Heart right ventricle (tissue), 16 donors: ENCODE measurements around the gene DUOX2. TPM values are rescaled to one million over a fixed set of nuclear protein-coding genes. Genes with fewer than 3 reads are reported as not detected.
"Not testable (repeated sequence)": the region's sequence is repeated elsewhere in the genome, so short reads cannot be mapped to it uniquely, and the experiment has no call there.

Source experiments
- ATAC-seq, 8 donors: fragments of 200-7000 bp; cut with Tn5 transposase; one replicate each; pipeline ENCODE4 v1.9.1; 2020; ENCODE audit warnings: mild to moderate bottlenecking in 8 of 8, moderate library complexity in 8 of 8, moderate number of reproducible peaks in 1 of 8
- DNase-seq, 2 donors: peaks; one replicate each; pipeline ENCODE4 v3.0.0-alpha.2; 2020
- H3K27ac ChIP-seq, 10 donors: fragments of 200-600 bp; sonication (generic) in 2 of 10; one replicate each; pipeline versions ENCODE4 v1.5.0 to v1.8.0; 2020 to 2022; ENCODE audit warnings: mild to moderate bottlenecking in 3 of 10
- H3K27me3 ChIP-seq, 7 donors: fragments of 200-600 bp; one replicate each; pipeline ENCODE4 v1.8.0; 2021 to 2022; ENCODE audit warnings: mild to moderate bottlenecking in 2 of 7
- H3K36me3 ChIP-seq, 9 donors: fragments of 200-600 bp; sonication (generic) in 1 of 9; one replicate each; pipeline versions ENCODE4 v1.5.0 to v1.8.0; 2020 to 2022; ENCODE audit warnings: mild to moderate bottlenecking in 2 of 9
- H3K4me1 ChIP-seq, 9 donors: fragments of 200-600 bp; sonication (generic) in 1 of 9; one replicate each; pipeline versions ENCODE4 v1.5.0 to v1.8.0; 2020 to 2022; ENCODE audit warnings: mild to moderate bottlenecking in 4 of 9
- H3K4me3 ChIP-seq, 10 donors: fragments of 200-600 bp; sonication (generic) in 2 of 10; one replicate each; pipeline versions ENCODE4 v1.5.0 to v1.8.0; 2020 to 2022; ENCODE audit warnings: mild to moderate bottlenecking in 7 of 10, moderate library complexity in 2 of 10
- H3K9me3 ChIP-seq, 11 donors: fragments of 200-600 bp in 10 of 11; sonication (generic) in 2 of 11; one replicate each; pipeline versions ENCODE4 v1.5.0 to v1.8.0; 2013 to 2022; ENCODE audit warnings: mild to moderate bottlenecking in 2 of 11, control low read depth in 1 of 11, moderate library complexity in 1 of 11
- whole genome bisulfite sequencing, 2 donors: extraction: QIAGEN DNeasy Blood & Tissue Kit; methylation state at CpG; one replicate each; pipeline ENCODE4 v1.1.7; 2013; ENCODE audit warnings: inconsistent platforms in 1 of 2; 5-methylcytosine and 5-hydroxymethylcytosine counted together
- intact Hi-C, 10 donors: fragments of 100-400 bp; cut with DNase I; formaldehyde crosslinking; loops; one replicate each; pipeline versions ENCODE4 v1.11.1 to v1.14.2; 2022
- polyA plus RNA-seq, 2 donors: library from polyadenylated mRNA; stranded (reverse); fragments of 200-250 nt; gene quantifications; one replicate each; pipeline ENCODE4 v1.2.3, GENCODE V29; 2013
- total RNA-seq, 10 donors: library from RNA; stranded (reverse); fragmentation: NEBNext Ultra II Directional in 3 of 10; extraction: Animal tissue kit (Norgen Biotek cat#: 25700) in 3 of 10; gene quantifications; one replicate each; pipeline versions ENCODE4 v1.2.1 to v1.2.4, GENCODE V29; 2021 to 2023
- TF ChIP-seq, protein P1 (sequence below), 9 donors: fragments of 200-600 bp; sonication (generic) in 2 of 9; IDR thresholded peaks; one replicate each; pipeline versions ENCODE4 v1.5.0 to v1.8.0; 2021 to 2022; ENCODE audit warnings: antibody characterized with exemption in 9 of 9, mild to moderate bottlenecking in 5 of 9, moderate library complexity in 1 of 9
- donor health status: Arrhythmogenic right ventricular cardiomyopathy.
- donor health status: ischemic (EF 13 %, LVEDD 7.1; RV severe dilation, severe dysfunction).
- donor health status: healthy with polysubstance abuse.
- donor health status: DM: no; HTN: yes; CAD: no.
- donor health status: DM: no; HTN: no; CAD: no.
- donor health status: ischemic (EF 25% LVEDD 6.9; RV normal size, moderate dysfunction).
- donor health status: ischemic (EF 25% LVEDD 5.7; RV mildly dilated, moderate dysfunction).
- donor health status: healthy.
- donor health status: DM: yes; HTN: yes; CAD: no.
- donor health status: Ischemic cardiomyopathy.
- donor health status: ischemic (EF 35%, LVEDD 5.7; RV mildly dilated, moderate dysfunction).
- donor health status: nonischemic (EF 11% LVEDD 7.7; RV severe dilation, severe dysfunction).
- donor health status: DM: yes; HTN: yes; CAD: no.
- donor health status: PGD.
- donor health status: ischemic (EF 29% LVEDD 5.4; RV normal size, mild dysfunction).
- donor health status: nonischemic (EF 23%, LVEDD 6.1; RV moderate dilation, normal function).

Gene DUOX2
- total and polyA plus RNA-seq, 12 donors, result 0.03 to 0.73 (median 0.15) TPM; not detected in 1

DNA sequence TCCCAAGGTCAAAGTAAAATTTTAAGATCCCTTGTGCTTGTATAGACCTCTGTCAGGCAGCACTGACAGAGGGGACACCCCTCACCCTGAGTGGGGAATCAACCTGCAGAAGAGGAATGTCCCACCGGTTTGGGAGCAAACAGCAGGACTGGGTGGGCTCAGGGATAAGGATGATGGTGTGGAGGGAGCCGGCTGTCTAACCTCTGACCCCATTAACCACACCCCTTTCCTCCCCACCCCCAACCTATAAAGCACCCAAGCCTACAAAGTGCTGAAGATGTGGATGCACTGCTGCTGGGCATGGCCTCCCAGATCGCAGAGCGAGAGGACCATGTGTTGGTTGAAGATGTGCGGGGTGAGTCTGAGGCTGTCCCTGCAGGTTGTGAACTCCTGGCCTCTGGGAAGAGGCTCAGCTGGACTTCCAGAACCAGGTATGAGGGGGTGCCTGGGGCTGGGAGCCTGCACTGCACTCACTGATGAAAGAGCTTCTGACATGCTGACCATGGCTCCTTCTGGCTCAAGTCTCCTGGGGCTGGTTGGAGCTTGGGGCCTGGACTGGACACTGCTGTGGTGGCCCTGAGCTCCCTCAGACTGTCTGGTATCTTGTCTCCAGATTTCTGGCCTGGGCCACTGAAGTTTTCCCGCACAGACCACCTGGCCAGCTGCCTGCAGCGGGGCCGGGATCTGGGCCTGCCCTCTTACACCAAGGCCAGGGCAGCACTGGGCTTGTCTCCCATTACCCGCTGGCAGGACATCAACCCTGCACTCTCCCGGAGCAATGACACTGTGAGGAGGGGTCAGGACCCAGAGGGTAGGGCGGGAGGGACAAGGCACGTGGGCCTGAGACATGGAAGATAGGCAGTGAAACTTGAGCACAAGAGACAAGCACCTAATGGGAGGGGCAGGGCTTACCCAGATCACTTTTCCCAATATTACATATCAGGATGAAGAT lies 25.1 kb upstream of the DUOX2 start:
- Histone ChIP-seq H3K9me3 (no peaks in the 10 kb centered on the region), H3K27me3 (peaks cover 0 to 59% (median 28%) of the 10 kb centered on the region in 7 donors), H3K4me1 (peaks cover 0 to 8% (median 6%) of the 10 kb centered on the region in 9 donors), H3K4me3 (no peak overlapping the region), H3K27ac (no peak overlapping the region), H3K36me3 (no peaks in the 10 kb centered on the region)
- TF ChIP-seq, protein P1, sequence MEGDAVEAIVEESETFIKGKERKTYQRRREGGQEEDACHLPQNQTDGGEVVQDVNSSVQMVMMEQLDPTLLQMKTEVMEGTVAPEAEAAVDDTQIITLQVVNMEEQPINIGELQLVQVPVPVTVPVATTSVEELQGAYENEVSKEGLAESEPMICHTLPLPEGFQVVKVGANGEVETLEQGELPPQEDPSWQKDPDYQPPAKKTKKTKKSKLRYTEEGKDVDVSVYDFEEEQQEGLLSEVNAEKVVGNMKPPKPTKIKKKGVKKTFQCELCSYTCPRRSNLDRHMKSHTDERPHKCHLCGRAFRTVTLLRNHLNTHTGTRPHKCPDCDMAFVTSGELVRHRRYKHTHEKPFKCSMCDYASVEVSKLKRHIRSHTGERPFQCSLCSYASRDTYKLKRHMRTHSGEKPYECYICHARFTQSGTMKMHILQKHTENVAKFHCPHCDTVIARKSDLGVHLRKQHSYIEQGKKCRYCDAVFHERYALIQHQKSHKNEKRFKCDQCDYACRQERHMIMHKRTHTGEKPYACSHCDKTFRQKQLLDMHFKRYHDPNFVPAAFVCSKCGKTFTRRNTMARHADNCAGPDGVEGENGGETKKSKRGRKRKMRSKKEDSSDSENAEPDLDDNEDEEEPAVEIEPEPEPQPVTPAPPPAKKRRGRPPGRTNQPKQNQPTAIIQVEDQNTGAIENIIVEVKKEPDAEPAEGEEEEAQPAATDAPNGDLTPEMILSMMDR (IDR thresholded peaks at IDR 0.05), result no peak
- DNase-seq (no peak), ATAC-seq (peak in 4 of 8 donors; percentile 10 to 51 (median 40))
- WGBS, 2 donors, result 67 to 71% methylated on average over 12 of the region's 12 CpGs
- intact Hi-C loops, result no loop called here

DNA sequence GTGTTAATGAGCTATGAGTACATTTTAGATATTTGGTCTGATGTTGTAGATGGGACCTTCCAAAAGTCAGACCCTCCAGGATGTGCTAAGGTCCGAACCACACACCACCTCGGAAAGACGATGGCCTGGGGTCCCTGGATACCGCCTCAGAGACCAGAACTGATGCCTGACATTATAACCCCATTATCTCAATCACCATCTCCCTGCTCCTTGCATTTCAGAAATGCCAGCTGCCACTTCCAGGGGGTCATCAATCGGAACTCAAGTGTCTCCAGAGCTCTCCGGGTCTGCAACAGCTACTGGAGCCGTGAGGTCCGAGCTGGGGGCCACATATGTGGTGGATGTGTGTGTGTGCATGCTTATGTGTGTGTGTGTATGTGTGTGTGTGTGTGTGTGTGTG lies 23.7 kb upstream of the DUOX2 start:
- ATAC-seq (no peak), DNase-seq (no peak)
- H3K27ac ChIP-seq, result no peak overlapping the region
- no peak overlapping the region for H3K4me3 ChIP-seq
- TF ChIP-seq, protein P1 (IDR thresholded peaks at IDR 0.05), result no peak
- no peaks in the 10 kb centered on the region for H3K9me3 ChIP-seq
- intact Hi-C loops, result no loop called here
- H3K27me3 ChIP-seq, result peaks cover 0 to 51% (median 39%) of the 10 kb centered on the region in 7 donors
- no peaks in the 10 kb centered on the region for H3K36me3 ChIP-seq
- peaks cover 0 to 8% (median 6%) of the 10 kb centered on the region in 9 donors for H3K4me1 ChIP-seq
- WGBS, 2 donors, result 75 to 81% methylated on average over 8 of the region's 8 CpGs

DNA sequence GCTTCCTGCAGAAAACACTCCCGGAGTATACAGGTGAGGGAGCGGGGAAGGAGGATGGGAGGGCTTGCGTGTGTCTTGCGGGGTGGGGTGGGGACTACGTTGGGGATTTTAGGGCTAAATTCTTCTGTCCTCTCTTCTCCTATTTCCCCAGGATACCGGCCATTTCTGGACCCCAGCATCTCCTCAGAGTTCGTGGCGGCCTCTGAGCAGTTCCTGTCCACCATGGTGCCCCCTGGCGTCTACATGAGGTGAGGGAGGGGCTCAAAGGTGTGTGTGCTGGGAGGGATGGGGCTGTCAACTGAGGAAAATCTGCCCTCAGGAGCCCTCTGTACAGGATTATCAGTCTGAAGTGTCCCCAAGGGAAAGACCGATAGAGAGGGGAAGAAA lies 22.4 kb upstream of the DUOX2 start:
- no peak overlapping the region for H3K4me3 ChIP-seq
- TF ChIP-seq, protein P1 (IDR thresholded peaks at IDR 0.05), result peak in 3 of 9 donors; percentile 11 to 16 (median 14)
- no peaks in the 10 kb centered on the region for H3K9me3 ChIP-seq
- no peak for ATAC-seq
- no peak for DNase-seq
- WGBS, 2 donors, result 17 to 18% methylated on average over 10 of the region's 10 CpGs
- H3K27me3 ChIP-seq, result peaks cover 0 to 61% (median 43%) of the 10 kb centered on the region in 7 donors
- H3K36me3 ChIP-seq, result no peaks in the 10 kb centered on the region
- intact Hi-C loops, result no loop called here
- peaks cover 0 to 8% (median 6%) of the 10 kb centered on the region in 9 donors for H3K4me1 ChIP-seq
- no peak overlapping the region for H3K27ac ChIP-seq

GRCh38 chr15:45135705-45136377 lies 21.9 kb upstream of the DUOX2 start:
- H3K4me1 ChIP-seq, intact Hi-C loops, H3K27ac ChIP-seq, H3K36me3 ChIP-seq, H3K9me3 ChIP-seq, DNase-seq, H3K4me3 ChIP-seq: not testable (repeated sequence)
- peaks cover 0 to 66% (median 45%) of the 10 kb centered on the region in 7 donors for H3K27me3 ChIP-seq
- 17 to 18% methylated on average over 9 of the region's 37 CpGs for WGBS, 2 donors
- peak in 1 of 8 donors; percentile 12 for ATAC-seq
